GM23338 (cell line): ENCODE measurements around the gene BMPER. TPM values are rescaled to one million over a fixed set of nuclear protein-coding genes. Genes with fewer than 3 reads are reported as not detected.

ENCODE experiments used
- ATAC-seq: fragments of 200-7000 bp; cut with Tn5 transposase; 3 replicates; pipeline ENCODE4 v1.9.1; 2020
- DNase-seq: peaks from one replicate; pipeline ENCODE4 v3.0.0-alpha.2; 2015; ENCODE audit warnings: low spot score
- H2AFZ ChIP-seq: fragments of 200-600 bp; sonication (generic); 2 replicates; pipeline ENCODE4 v1.8.0; 2016; ENCODE audit warnings: antibody characterized with exemption, mild to moderate bottlenecking, moderate library complexity
- H3F3A ChIP-seq: fragments of 200-600 bp; sonication (generic); replicated peaks from 2 replicates; pipeline ENCODE4 v1.8.0; 2017; ENCODE audit warnings: antibody characterized with exemption, mixed run types, low read depth
- H3K27ac ChIP-seq: fragments of 200-600 bp; sonication (generic); 2 replicates; pipeline ENCODE4 v1.6.1; 2016; ENCODE audit warnings: low read depth
- H3K27me3 ChIP-seq: fragments of 200-600 bp; sonication (generic); 2 replicates; pipeline ENCODE4 v1.8.0; 2016; ENCODE audit warnings: mild to moderate bottlenecking, mixed run types, moderate library complexity; ENCODE audit not compliant: insufficient read depth
- H3K36me3 ChIP-seq: fragments of 200-600 bp; sonication (generic); 2 replicates; pipeline ENCODE4 v1.8.0; 2016; ENCODE audit warnings: mild to moderate bottlenecking; ENCODE audit not compliant: insufficient read depth
- H3K4me1 ChIP-seq: fragments of 200-600 bp; sonication (generic); 2 replicates; pipeline ENCODE4 v1.8.0; 2016; ENCODE audit warnings: mild to moderate bottlenecking, moderate library complexity; ENCODE audit not compliant: insufficient read depth
- H3K4me2 ChIP-seq: fragments of 200-600 bp; sonication (generic); 2 replicates; pipeline ENCODE4 v1.7.1; 2017; ENCODE audit warnings: mixed run types
- H3K4me3 ChIP-seq: fragments of 200-600 bp; sonication (generic); 2 replicates; pipeline ENCODE4 v1.6.1; 2016; ENCODE audit warnings: mixed run types
- H3K79me2 ChIP-seq: fragments of 200-600 bp; sonication (generic); replicated peaks from 2 replicates; pipeline ENCODE4 v1.8.0; 2017; ENCODE audit warnings: mild to moderate bottlenecking; ENCODE audit not compliant: insufficient read depth
- H3K9me2 ChIP-seq: fragments of 200-600 bp; sonication (generic); 2 replicates; pipeline ENCODE4 v1.8.0; 2017; ENCODE audit not compliant: insufficient read depth
- H4K20me1 ChIP-seq: fragments of 200-600 bp; sonication (generic); replicated peaks from 2 replicates; pipeline ENCODE4 v1.8.0; 2017; ENCODE audit warnings: mild to moderate bottlenecking; ENCODE audit not compliant: insufficient read depth
- H3K27ac Mint-ChIP-seq: 2 replicates; pipeline ENCODE4 v1.8.0; 2020; ENCODE audit warnings: inconsistent platforms, mild to moderate bottlenecking, moderate library complexity, mixed read lengths
- H3K27me3 Mint-ChIP-seq: 3 replicates; pipeline ENCODE4 v1.8.0; 2022; ENCODE audit warnings: low read depth, mild to moderate bottlenecking, moderate library complexity, mixed read lengths, inconsistent platforms; ENCODE audit not compliant: insufficient read depth, poor library complexity
- H3K36me3 Mint-ChIP-seq: 3 replicates; pipeline ENCODE4 v1.8.0; 2021; ENCODE audit warnings: low read depth, mild to moderate bottlenecking, inconsistent platforms, moderate library complexity, mixed read lengths
- H3K4me1 Mint-ChIP-seq: 3 replicates; pipeline ENCODE4 v1.8.0; 2020; ENCODE audit warnings: mild to moderate bottlenecking, inconsistent platforms, mixed read lengths
- H3K4me3 Mint-ChIP-seq: 3 replicates; pipeline ENCODE4 v1.8.0; 2021; ENCODE audit warnings: moderate library complexity, mild to moderate bottlenecking, inconsistent platforms, mixed read lengths
- H3K9me3 Mint-ChIP-seq: 3 replicates; pipeline ENCODE4 v1.8.0; 2020; ENCODE audit warnings: moderate library complexity, mild to moderate bottlenecking, inconsistent platforms, mixed read lengths
- CREB1 ChIP-seq: fragments of 250-450 bp; sonication (Bioruptor Pico); IDR thresholded peaks from 2 replicates; pipeline ENCODE4 v1.5.0; 2020; ENCODE audit warnings: low read depth, mild to moderate bottlenecking, moderate library complexity
- EZH2 ChIP-seq: fragments of 200-600 bp; sonication (generic); IDR thresholded peaks from one replicate; pipeline ENCODE4 v1.8.0; 2017; ENCODE audit warnings: antibody characterized with exemption, mild to moderate bottlenecking, low read depth; ENCODE audit not compliant: unreplicated experiment
- JUNB ChIP-seq: IDR thresholded peaks from one replicate; pipeline ENCODE4 v1.6.1; 2016; ENCODE audit warnings: antibody characterized with exemption; ENCODE audit not compliant: unreplicated experiment
- NANOG ChIP-seq: IDR thresholded peaks from 2 replicates; pipeline ENCODE4 v1.6.1; 2016; ENCODE audit warnings: antibody characterized with exemption, borderline replicate concordance
- ZNF114 ChIP-seq: fragments of 250-450 bp; sonication (Bioruptor Pico); IDR thresholded peaks from 2 replicates; pipeline ENCODE4 v1.5.0; 2020; ENCODE audit warnings: mild to moderate bottlenecking, moderate library complexity
- polyA plus RNA-seq: library from polyadenylated mRNA; unstranded; fragments of >200 nt; fragmentation: Nextera tagmentation; extraction: Ambion mirVana; gene quantifications from 2 replicates; pipeline ENCODE4 v1.2.1, GENCODE V29; 2016
- total RNA-seq: library from RNA; depleted of rRNA; stranded (reverse); fragments of >200 nt; shearing (Covaris generic); gene quantifications from 2 replicates; pipeline ENCODE4 v1.2.3, GENCODE V29; 2014
- TF ChIP-seq, protein P1 (sequence below): fragments of 250-450 bp; sonication (Bioruptor Pico); IDR thresholded peaks from 2 replicates; pipeline ENCODE4 v1.5.0; 2020; ENCODE audit warnings: mild to moderate bottlenecking, moderate library complexity
- TF ChIP-seq, protein P2 (sequence below), 2 experiments: fragments of 200-600 bp in 1 of 2; sonication (generic) in 1 of 2; conservative IDR thresholded peaks; 2 replicates each; pipeline versions ENCODE4 v1.5.1 to v1.6.1; 2016 to 2017; ENCODE audit warnings: antibody characterized with exemption in 2 of 2, low read depth in 2 of 2, mild to moderate bottlenecking in 2 of 2, moderate library complexity in 1 of 2

The BMPER gene
- total and polyA plus RNA-seq, 2 experiments from 2014 or later = 0.53 to 1.4 TPM

DNA sequence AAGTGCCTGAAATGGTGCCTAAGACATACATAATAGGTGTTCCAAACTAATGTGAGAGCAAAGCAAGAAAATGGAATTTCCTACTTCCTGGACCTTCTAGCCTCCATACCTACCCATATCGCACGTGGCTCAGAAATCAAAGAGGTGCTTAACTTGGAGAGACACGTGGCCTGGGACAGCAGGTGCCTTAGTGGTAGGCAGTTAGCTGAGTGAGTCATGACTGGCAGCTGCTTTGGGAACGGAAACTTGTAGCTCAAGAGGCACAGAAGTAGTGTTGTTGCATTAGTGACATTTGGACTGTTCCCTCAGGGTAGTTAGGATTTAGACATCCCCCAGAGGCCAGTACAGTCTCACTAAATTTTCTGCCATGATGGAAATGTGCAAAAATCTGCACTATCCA is 12.0 kb upstream of the BMPER start (continued):
- TF ChIP-seq, protein P1, sequence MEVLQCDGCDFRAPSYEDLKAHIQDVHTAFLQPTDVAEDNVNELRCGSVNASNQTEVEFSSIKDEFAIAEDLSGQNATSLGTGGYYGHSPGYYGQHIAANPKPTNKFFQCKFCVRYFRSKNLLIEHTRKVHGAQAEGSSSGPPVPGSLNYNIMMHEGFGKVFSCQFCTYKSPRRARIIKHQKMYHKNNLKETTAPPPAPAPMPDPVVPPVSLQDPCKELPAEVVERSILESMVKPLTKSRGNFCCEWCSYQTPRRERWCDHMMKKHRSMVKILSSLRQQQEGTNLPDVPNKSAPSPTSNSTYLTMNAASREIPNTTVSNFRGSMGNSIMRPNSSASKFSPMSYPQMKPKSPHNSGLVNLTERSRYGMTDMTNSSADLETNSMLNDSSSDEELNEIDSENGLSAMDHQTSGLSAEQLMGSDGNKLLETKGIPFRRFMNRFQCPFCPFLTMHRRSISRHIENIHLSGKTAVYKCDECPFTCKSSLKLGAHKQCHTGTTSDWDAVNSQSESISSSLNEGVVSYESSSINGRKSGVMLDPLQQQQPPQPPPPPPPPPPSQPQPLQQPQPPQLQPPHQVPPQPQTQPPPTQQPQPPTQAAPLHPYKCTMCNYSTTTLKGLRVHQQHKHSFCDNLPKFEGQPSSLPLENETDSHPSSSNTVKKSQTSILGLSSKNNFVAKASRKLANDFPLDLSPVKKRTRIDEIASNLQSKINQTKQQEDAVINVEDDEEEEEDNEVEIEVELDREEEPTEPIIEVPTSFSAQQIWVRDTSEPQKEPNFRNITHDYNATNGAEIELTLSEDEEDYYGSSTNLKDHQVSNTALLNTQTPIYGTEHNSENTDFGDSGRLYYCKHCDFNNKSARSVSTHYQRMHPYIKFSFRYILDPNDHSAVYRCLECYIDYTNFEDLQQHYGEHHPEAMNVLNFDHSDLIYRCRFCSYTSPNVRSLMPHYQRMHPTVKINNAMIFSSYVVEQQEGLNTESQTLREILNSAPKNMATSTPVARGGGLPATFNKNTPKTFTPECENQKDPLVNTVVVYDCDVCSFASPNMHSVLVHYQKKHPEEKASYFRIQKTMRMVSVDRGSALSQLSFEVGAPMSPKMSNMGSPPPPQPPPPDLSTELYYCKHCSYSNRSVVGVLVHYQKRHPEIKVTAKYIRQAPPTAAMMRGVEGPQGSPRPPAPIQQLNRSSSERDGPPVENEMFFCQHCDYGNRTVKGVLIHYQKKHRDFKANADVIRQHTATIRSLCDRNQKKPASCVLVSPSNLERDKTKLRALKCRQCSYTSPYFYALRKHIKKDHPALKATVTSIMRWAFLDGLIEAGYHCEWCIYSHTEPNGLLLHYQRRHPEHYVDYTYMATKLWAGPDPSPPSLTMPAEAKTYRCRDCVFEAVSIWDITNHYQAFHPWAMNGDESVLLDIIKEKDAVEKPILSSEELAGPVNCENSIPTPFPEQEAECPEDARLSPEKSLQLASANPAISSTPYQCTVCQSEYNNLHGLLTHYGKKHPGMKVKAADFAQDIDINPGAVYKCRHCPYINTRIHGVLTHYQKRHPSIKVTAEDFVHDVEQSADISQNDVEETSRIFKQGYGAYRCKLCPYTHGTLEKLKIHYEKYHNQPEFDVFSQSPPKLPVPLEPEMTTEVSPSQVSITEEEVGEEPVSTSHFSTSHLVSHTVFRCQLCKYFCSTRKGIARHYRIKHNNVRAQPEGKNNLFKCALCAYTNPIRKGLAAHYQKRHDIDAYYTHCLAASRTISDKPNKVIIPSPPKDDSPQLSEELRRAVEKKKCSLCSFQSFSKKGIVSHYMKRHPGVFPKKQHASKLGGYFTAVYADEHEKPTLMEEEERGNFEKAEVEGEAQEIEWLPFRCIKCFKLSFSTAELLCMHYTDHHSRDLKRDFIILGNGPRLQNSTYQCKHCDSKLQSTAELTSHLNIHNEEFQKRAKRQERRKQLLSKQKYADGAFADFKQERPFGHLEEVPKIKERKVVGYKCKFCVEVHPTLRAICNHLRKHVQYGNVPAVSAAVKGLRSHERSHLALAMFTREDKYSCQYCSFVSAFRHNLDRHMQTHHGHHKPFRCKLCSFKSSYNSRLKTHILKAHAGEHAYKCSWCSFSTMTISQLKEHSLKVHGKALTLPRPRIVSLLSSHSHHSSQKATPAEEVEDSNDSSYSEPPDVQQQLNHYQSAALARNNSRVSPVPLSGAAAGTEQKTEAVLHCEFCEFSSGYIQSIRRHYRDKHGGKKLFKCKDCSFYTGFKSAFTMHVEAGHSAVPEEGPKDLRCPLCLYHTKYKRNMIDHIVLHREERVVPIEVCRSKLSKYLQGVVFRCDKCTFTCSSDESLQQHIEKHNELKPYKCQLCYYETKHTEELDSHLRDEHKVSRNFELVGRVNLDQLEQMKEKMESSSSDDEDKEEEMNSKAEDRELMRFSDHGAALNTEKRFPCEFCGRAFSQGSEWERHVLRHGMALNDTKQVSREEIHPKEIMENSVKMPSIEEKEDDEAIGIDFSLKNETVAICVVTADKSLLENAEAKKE (CRISPR knock-in tag) = no peak
- no peak for TF ChIP-seq ZNF114

DNA sequence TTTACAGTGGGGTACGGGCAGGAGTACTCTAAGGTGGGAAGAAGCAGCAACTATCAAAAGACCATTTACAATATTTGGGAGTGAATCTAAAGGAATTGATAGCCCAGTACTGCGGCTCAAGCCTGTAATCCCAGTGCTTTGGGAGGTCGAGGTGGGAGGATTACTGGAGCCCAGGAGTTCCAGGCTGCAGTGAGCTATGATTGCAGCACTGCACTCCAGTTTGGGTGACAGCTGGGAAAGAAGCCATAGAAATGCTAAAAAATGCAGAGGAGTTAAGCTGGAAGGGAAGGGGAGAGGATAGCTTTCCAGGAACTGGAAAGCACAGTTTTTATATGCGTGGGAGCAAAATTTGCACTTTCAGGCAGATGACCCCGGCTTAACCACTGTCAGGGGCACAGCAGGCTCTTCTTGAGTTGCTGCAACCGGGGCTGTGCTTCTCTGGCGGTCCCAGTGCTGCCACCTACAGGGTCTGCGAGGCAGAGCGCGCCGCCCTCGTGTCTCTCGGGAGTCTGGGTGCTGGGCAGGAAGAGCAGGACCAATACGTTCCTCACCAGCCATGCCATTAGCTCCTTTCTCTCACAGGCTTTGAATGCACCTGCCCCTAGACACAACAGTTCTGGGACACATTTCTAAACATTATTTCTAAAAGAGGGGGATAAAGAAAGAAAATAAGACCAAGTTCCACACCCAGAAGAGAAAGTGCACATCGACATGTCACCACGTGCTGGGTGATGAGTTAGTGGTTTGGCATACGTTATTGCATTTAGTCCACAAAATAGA is 10.1 kb upstream of the BMPER start:
- no peak overlapping the region for H3K4me2 ChIP-seq
- peaks cover 14% of the 10 kb centered on the region for H3K4me1 Mint-ChIP-seq
- H3K4me3 ChIP-seq = no peak overlapping the region
- ATAC-seq = peak; percentile 99
- peaks cover 3% of the 10 kb centered on the region; the same call in 1 of the 2 replicates for H3K9me2 ChIP-seq
- H3F3A ChIP-seq = no peaks in the 10 kb centered on the region
- H3K4me3 Mint-ChIP-seq = no peak overlapping the region
- DNase-seq = peak; percentile 89
- no peaks in the 10 kb centered on the region for H3K36me3 Mint-ChIP-seq
- no peaks in the 10 kb centered on the region for H3K79me2 ChIP-seq
- no peak overlapping the region for H3K27ac Mint-ChIP-seq
- H3K4me1 ChIP-seq = peaks cover 21% of the 10 kb centered on the region
- H3K36me3 ChIP-seq = no peaks in the 10 kb centered on the region
- no peaks in the 10 kb centered on the region for H3K27me3 ChIP-seq
- no peak overlapping the region for H3K27ac ChIP-seq
- no peaks in the 10 kb centered on the region for H4K20me1 ChIP-seq
- no peaks in the 10 kb centered on the region for H3K9me3 Mint-ChIP-seq
- TF ChIP-seq, protein P2, sequence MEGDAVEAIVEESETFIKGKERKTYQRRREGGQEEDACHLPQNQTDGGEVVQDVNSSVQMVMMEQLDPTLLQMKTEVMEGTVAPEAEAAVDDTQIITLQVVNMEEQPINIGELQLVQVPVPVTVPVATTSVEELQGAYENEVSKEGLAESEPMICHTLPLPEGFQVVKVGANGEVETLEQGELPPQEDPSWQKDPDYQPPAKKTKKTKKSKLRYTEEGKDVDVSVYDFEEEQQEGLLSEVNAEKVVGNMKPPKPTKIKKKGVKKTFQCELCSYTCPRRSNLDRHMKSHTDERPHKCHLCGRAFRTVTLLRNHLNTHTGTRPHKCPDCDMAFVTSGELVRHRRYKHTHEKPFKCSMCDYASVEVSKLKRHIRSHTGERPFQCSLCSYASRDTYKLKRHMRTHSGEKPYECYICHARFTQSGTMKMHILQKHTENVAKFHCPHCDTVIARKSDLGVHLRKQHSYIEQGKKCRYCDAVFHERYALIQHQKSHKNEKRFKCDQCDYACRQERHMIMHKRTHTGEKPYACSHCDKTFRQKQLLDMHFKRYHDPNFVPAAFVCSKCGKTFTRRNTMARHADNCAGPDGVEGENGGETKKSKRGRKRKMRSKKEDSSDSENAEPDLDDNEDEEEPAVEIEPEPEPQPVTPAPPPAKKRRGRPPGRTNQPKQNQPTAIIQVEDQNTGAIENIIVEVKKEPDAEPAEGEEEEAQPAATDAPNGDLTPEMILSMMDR (conservative IDR thresholded peaks at IDR 0.05; ENCODE audit: low read depth in 2 of 2) = peak; percentile 72 to 92
- TF ChIP-seq CREB1 = no peak
- TF ChIP-seq, protein P1 (CRISPR knock-in tag) = no peak
- TF ChIP-seq EZH2 = no peak
- no peak for TF ChIP-seq JUNB
- TF ChIP-seq NANOG = no peak
- H3K27me3 Mint-ChIP-seq = no peaks in the 10 kb centered on the region
- no peak overlapping the region for H2AFZ ChIP-seq
